IMR-90 (cell line): ENCODE results near the gene KHNYN.

Source experiments
- BHLHE40 ChIP-seq: fragments of 150-350 bp; IDR thresholded peaks from 2 replicates; pipeline ENCODE4 v1.6.1; 2016; ENCODE audit warnings: mild to moderate bottlenecking, low read depth, low read length
- CEBPB ChIP-seq: IDR thresholded peaks from 2 replicates; pipeline ENCODE4 v1.6.1; 2012; ENCODE audit warnings: low read depth, low read length, improper control_type of control experiment
- ELK1 ChIP-seq: fragments of 150-350 bp; IDR thresholded peaks from 2 replicates; pipeline ENCODE4 v1.6.1; 2016; ENCODE audit warnings: low read depth, mild to moderate bottlenecking, low read length, moderate library complexity, borderline replicate concordance
- MAFK ChIP-seq: IDR thresholded peaks from 2 replicates; pipeline ENCODE4 v1.6.1; 2012; ENCODE audit warnings: low read depth, low read length, improper control_type of control experiment
- MAZ ChIP-seq: IDR thresholded peaks from 2 replicates; pipeline ENCODE4 v1.6.1; 2012; ENCODE audit warnings: low read depth, mild to moderate bottlenecking, low read length, improper control_type of control experiment, moderate library complexity, borderline replicate concordance
- POLR2A ChIP-seq: IDR thresholded peaks from 2 replicates; pipeline ENCODE4 v1.6.1; 2012; ENCODE audit warnings: mild to moderate bottlenecking, low read depth, low read length
- RAD21 ChIP-seq: IDR thresholded peaks from 2 replicates; pipeline ENCODE4 v1.6.1; 2012; ENCODE audit warnings: low read length, improper control_type of control experiment
- RCOR1 ChIP-seq: IDR thresholded peaks from 2 replicates; pipeline ENCODE4 v1.6.1; 2012; ENCODE audit warnings: mild to moderate bottlenecking, low read length, improper control_type of control experiment; ENCODE audit not compliant: insufficient replicate concordance
- RFX5 ChIP-seq: IDR thresholded peaks from 2 replicates; pipeline ENCODE4 v1.8.0; 2012; ENCODE audit warnings: low read depth, mild to moderate bottlenecking, low read length, moderate library complexity
- SMC3 ChIP-seq: fragments of 150-350 bp; IDR thresholded peaks from 2 replicates; pipeline ENCODE4 v1.6.1; 2016; ENCODE audit warnings: low read depth, mild to moderate bottlenecking, antibody characterized with exemption, low read length, moderate library complexity
- TF ChIP-seq, protein P1 (sequence below): conservative IDR thresholded peaks from 2 replicates; pipeline ENCODE4 v1.5.1; 2012; ENCODE audit warnings: mild to moderate bottlenecking, low read depth, low read length, improper control_type of control experiment
- TF ChIP-seq, protein P2 (sequence below): fragments of 150-350 bp; IDR thresholded peaks from 2 replicates; pipeline ENCODE4 v1.6.1; 2017; ENCODE audit warnings: mild to moderate bottlenecking, antibody characterized with exemption, low read length, low read depth

DNA sequence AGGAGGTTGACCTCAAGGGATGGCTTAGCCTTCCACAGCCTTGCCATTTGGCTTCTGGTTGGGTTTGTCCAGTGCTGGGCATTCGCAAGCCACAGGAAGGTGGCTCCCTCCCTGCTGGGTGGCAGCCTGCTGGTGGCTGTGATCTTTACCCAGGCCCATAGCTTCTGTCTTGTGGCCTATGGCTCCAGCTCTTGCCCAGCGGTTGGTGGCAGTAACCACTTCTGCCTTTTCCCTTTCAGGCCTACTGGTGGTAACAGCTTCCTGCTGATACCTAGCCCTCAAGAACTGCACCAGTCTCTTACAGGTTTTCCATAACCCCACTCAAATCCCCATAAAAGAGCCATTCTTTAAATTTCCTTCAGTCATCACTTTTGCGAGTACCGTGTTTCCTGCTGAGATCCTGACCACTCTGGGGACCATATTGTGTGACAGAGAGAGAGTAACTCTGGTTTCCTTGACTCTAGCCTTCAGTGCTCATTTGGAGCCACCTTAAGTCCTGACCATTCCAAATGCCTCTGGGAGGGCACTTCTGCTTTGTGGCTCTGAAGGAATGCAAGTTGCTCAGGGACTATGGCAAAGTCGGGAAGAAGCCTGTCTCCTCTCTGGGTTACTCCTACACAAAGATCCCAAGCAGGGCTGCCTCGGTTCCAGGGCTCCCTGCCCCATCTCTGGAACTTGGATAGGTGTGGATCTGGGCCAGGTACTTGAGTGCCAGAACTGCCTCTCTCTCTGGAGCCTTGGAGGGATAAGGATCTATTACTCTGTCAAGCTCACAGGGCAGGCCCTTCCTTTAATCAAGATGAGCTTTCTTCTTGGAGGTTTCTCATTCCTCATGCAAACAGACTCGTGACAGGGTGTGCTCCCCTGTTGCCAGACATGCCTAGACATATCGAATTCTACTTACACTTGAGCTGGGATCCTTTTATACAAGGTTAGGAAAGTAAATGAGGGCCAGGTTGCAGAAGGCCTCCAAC is 33.9 kb upstream of the KHNYN start:
- TF ChIP-seq POLR2A (no peak), RAD21 (no peak), MAFK (peak; percentile 32; the same call in 1 of the 2 replicates), RCOR1 (no peak), BHLHE40 (no peak), ELK1 (no peak), SMC3 (no peak), CEBPB (no peak), RFX5 (no peak), MAZ (no peak)
- TF ChIP-seq, protein P1, sequence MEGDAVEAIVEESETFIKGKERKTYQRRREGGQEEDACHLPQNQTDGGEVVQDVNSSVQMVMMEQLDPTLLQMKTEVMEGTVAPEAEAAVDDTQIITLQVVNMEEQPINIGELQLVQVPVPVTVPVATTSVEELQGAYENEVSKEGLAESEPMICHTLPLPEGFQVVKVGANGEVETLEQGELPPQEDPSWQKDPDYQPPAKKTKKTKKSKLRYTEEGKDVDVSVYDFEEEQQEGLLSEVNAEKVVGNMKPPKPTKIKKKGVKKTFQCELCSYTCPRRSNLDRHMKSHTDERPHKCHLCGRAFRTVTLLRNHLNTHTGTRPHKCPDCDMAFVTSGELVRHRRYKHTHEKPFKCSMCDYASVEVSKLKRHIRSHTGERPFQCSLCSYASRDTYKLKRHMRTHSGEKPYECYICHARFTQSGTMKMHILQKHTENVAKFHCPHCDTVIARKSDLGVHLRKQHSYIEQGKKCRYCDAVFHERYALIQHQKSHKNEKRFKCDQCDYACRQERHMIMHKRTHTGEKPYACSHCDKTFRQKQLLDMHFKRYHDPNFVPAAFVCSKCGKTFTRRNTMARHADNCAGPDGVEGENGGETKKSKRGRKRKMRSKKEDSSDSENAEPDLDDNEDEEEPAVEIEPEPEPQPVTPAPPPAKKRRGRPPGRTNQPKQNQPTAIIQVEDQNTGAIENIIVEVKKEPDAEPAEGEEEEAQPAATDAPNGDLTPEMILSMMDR: no peak
- TF ChIP-seq, protein P2, sequence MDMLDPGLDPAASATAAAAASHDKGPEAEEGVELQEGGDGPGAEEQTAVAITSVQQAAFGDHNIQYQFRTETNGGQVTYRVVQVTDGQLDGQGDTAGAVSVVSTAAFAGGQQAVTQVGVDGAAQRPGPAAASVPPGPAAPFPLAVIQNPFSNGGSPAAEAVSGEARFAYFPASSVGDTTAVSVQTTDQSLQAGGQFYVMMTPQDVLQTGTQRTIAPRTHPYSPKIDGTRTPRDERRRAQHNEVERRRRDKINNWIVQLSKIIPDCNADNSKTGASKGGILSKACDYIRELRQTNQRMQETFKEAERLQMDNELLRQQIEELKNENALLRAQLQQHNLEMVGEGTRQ: no peak
